Trophoblast cell (in vitro differentiated cells and primary cell): ENCODE measurements around the gene ECSCR.
"Not testable (repeated sequence)": the region's sequence is repeated elsewhere in the genome, so short reads cannot be mapped to it uniquely, and the experiment has no call there.

Experiments used
- DNase-seq, 2 donors: peaks; one replicate each; pipeline ENCODE4 v3.0.0-alpha.2; 2016
- H2AFZ ChIP-seq: 2 replicates; pipeline ENCODE4 v1.6.1; 2013; ENCODE audit warnings: low read length, moderate library complexity, mild to moderate bottlenecking; ENCODE audit not compliant: insufficient read depth, poor library complexity
- H2AK5ac ChIP-seq: 2 replicates; pipeline ENCODE4 v1.6.1; 2013; ENCODE audit warnings: mild to moderate bottlenecking, low read length
- H2BK120ac ChIP-seq: 2 replicates; pipeline ENCODE4 v1.6.1; 2013; ENCODE audit warnings: low read length, mild to moderate bottlenecking, moderate library complexity; ENCODE audit not compliant: insufficient read depth, poor library complexity
- H2BK12ac ChIP-seq: 2 replicates; pipeline ENCODE4 v1.6.1; 2013; ENCODE audit warnings: mild to moderate bottlenecking, low read length, moderate library complexity
- H2BK5ac ChIP-seq: 2 replicates; pipeline ENCODE4 v1.6.1; 2013; ENCODE audit warnings: low read length, low read depth, moderate library complexity, mild to moderate bottlenecking; ENCODE audit not compliant: poor library complexity
- H3K14ac ChIP-seq: 2 replicates; pipeline ENCODE4 v1.6.1; 2013; ENCODE audit warnings: mild to moderate bottlenecking, low read length
- H3K18ac ChIP-seq: 2 replicates; pipeline ENCODE4 v1.6.1; 2013; ENCODE audit warnings: mild to moderate bottlenecking, low read length
- H3K23ac ChIP-seq: 2 replicates; pipeline ENCODE4 v1.6.1; 2013; ENCODE audit warnings: low read length
- H3K27ac ChIP-seq: 2 replicates; pipeline ENCODE4 v1.5.1; 2013; ENCODE audit warnings: low read depth, mild to moderate bottlenecking, inconsistent platforms, low read length, moderate library complexity
- H3K27me3 ChIP-seq: 2 replicates; pipeline ENCODE4 v1.6.1; 2013; ENCODE audit warnings: inconsistent platforms, mild to moderate bottlenecking, low read length, moderate library complexity; ENCODE audit not compliant: insufficient read depth
- H3K36me3 ChIP-seq, 2 experiments: 1 replicate in 1 of 2; 2 replicates in 1 of 2; pipeline ENCODE4 v1.6.1; 2013; ENCODE audit warnings: low read length in 2 of 2, mild to moderate bottlenecking in 2 of 2, moderate library complexity in 1 of 2; ENCODE audit not compliant: insufficient read depth in 2 of 2, control insufficient read depth in 1 of 2
- H3K4ac ChIP-seq: 2 replicates; pipeline ENCODE4 v1.6.1; 2013; ENCODE audit warnings: low read depth, mild to moderate bottlenecking, low read length, moderate library complexity
- H3K4me1 ChIP-seq, 2 experiments: 1 replicate in 1 of 2; 2 replicates in 1 of 2; pipeline ENCODE4 v1.6.1; 2013; ENCODE audit warnings: low read length in 2 of 2, mild to moderate bottlenecking in 2 of 2, moderate library complexity in 1 of 2; ENCODE audit not compliant: insufficient read depth in 2 of 2, control insufficient read depth in 1 of 2
- H3K4me2 ChIP-seq: 2 replicates; pipeline ENCODE4 v1.6.1; 2013; ENCODE audit warnings: inconsistent platforms, mild to moderate bottlenecking, low read length, moderate library complexity
- H3K4me3 ChIP-seq: 2 replicates; pipeline ENCODE4 v1.5.1; 2013; ENCODE audit warnings: mild to moderate bottlenecking, low read depth, low read length, inconsistent platforms
- H3K79me1 ChIP-seq: one replicate; pipeline ENCODE4 v1.6.1; 2013; ENCODE audit warnings: low read length
- H3K79me2 ChIP-seq: 2 replicates; pipeline ENCODE4 v1.6.1; 2013; ENCODE audit warnings: low read length, mild to moderate bottlenecking; ENCODE audit not compliant: control insufficient read depth, insufficient read depth, poor library complexity
- H3K9ac ChIP-seq: 2 replicates; pipeline ENCODE4 v1.6.1; 2013; ENCODE audit warnings: mild to moderate bottlenecking, low read length
- H3K9me3 ChIP-seq: 2 replicates; pipeline ENCODE4 v1.6.1; 2013; ENCODE audit warnings: low read depth, mild to moderate bottlenecking, control low read depth, inconsistent platforms, low read length; ENCODE audit not compliant: insufficient read depth
- H4K12ac ChIP-seq: 2 replicates; pipeline ENCODE4 v1.6.1; 2013; ENCODE audit warnings: low read depth, mild to moderate bottlenecking, low read length, moderate library complexity
- H4K8ac ChIP-seq: 2 replicates; pipeline ENCODE4 v1.6.1; 2013; ENCODE audit warnings: low read depth, mild to moderate bottlenecking, low read length, moderate library complexity
- H4K91ac ChIP-seq: one replicate; pipeline ENCODE4 v1.6.1; 2013; ENCODE audit warnings: low read depth, mild to moderate bottlenecking, low read length, moderate library complexity
- WGBS: extraction: QIAGEN DNeasy Blood & Tissue Kit; methylation state at CpG from one replicate; pipeline ENCODE4 v1.1.7; 2013; ENCODE audit warnings: missing lambda C conversion rate; ENCODE audit not compliant: insufficient read length, insufficient coverage; ENCODE audit errors: extremely low coverage; 5-methylcytosine and 5-hydroxymethylcytosine counted together

ECSCR gene

GRCh38 chr5:139478657-139479423 lies 16.3 kb upstream of the ECSCR start:
- not testable (repeated sequence) for H2AK5ac ChIP-seq, H4K12ac ChIP-seq, H2BK120ac ChIP-seq, H3K79me1 ChIP-seq, H3K14ac ChIP-seq, H3K79me2 ChIP-seq, H4K91ac ChIP-seq, H3K4ac ChIP-seq, H3K36me3 ChIP-seq, H3K27me3 ChIP-seq, H2AFZ ChIP-seq, H2BK12ac ChIP-seq, H4K8ac ChIP-seq, H3K9ac ChIP-seq, H3K18ac ChIP-seq, H3K4me2 ChIP-seq, H3K27ac ChIP-seq, H3K9me3 ChIP-seq, DNase-seq, H3K4me1 ChIP-seq, H3K23ac ChIP-seq, H2BK5ac ChIP-seq, H3K4me3 ChIP-seq
- WGBS, result no CpG with 5 or more reads among the region's 9 CpGs

- no peak overlapping the region for H3K4ac ChIP-seq
- peaks cover 2% of the 10 kb centered on the region for H3K9me3 ChIP-seq
- H2AFZ ChIP-seq, result no peak overlapping the region
- no peak overlapping the region for H3K14ac ChIP-seq
- no peak overlapping the region for H3K23ac ChIP-seq
- H3K4me1 ChIP-seq, result peaks cover 6 to 7% of the 10 kb centered on the region in 2 experiments
- no peak overlapping the region for H3K4me3 ChIP-seq
- H2BK120ac ChIP-seq, result no peak overlapping the region
- H4K12ac ChIP-seq, result no peak overlapping the region
- DNase-seq, result no peak
- no peak overlapping the region for H3K18ac ChIP-seq
- H4K8ac ChIP-seq, result no peak overlapping the region
- H2BK12ac ChIP-seq, result no peak overlapping the region
- no peak overlapping the region for H3K27ac ChIP-seq
- H3K36me3 ChIP-seq, result no peaks in the 10 kb centered on the region
- no peaks in the 10 kb centered on the region for H3K27me3 ChIP-seq
- H3K79me1 ChIP-seq, result no peaks in the 10 kb centered on the region
- H3K9ac ChIP-seq, result no peak overlapping the region
- no CpG with 5 or more reads among the region's 13 CpGs for WGBS
- H3K79me2 ChIP-seq, result no peaks in the 10 kb centered on the region
- H4K91ac ChIP-seq, result no peak overlapping the region
- H3K4me2 ChIP-seq, result no peak overlapping the region
- H2BK5ac ChIP-seq, result no peak overlapping the region
- no peak overlapping the region for H2AK5ac ChIP-seq
These were observed 13.5 kb upstream of the ECSCR start for GRCh38 chr5:139475865-139476617.

GRCh38 chr5:139474890-139475791 lies 12.6 kb upstream of the ECSCR start:
- Histone ChIP-seq H2AFZ (no peak overlapping the region), H4K91ac (no peak overlapping the region), H3K27me3 (no peaks in the 10 kb centered on the region), H3K4me3 (no peak overlapping the region), H3K27ac (no peak overlapping the region), H3K18ac (no peak overlapping the region), H3K9ac (no peak overlapping the region), H3K79me1 (no peaks in the 10 kb centered on the region), H3K36me3 (no peaks in the 10 kb centered on the region), H2BK12ac (no peak overlapping the region), H3K23ac (no peak overlapping the region), H4K8ac (no peak overlapping the region), H3K14ac (no peak overlapping the region), H3K9me3 (peaks cover 2% of the 10 kb centered on the region), H3K79me2 (no peaks in the 10 kb centered on the region), H2AK5ac (no peak overlapping the region), H3K4me1 (peaks cover 6 to 7% of the 10 kb centered on the region in 2 experiments), H3K4ac (no peak overlapping the region), H4K12ac (no peak overlapping the region), H2BK5ac (no peak overlapping the region), H2BK120ac (no peak overlapping the region), H3K4me2 (no peak overlapping the region)
- DNase-seq, result no peak
- no CpG with 5 or more reads among the region's 13 CpGs for WGBS

DNA sequence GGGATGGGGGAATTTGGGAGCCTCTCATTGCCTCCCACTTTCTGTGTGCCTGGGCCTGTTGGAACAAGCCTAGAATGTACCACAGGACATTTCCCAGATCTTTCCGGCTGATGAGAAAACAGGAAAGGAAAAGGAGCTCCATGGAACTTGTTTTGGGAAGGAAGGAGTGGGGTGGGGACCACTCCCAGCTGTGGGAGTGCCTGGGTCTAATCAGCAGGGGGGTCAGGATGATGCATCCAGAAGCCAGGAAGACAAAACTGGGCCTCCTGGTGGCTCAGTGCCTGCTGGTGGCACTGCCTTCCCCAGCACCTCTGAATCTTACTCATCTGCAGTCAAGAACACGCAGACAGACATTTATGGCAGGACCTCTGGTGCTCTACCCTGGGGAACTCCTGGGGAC lies 11.0 kb upstream of the ECSCR start:
- no peak overlapping the region for H3K23ac ChIP-seq
- no peak overlapping the region for H2BK5ac ChIP-seq
- H2BK120ac ChIP-seq, result peak overlapping the region; percentile 34
- no peak overlapping the region for H3K4me2 ChIP-seq
- no peaks in the 10 kb centered on the region for H3K79me1 ChIP-seq
- H3K18ac ChIP-seq, result no peak overlapping the region
- peaks cover 6 to 7% of the 10 kb centered on the region in 2 experiments for H3K4me1 ChIP-seq
- no peak overlapping the region for H4K91ac ChIP-seq
- peaks cover 2% of the 10 kb centered on the region for H3K9me3 ChIP-seq
- H3K4ac ChIP-seq, result no peak overlapping the region
- no peak overlapping the region for H3K27ac ChIP-seq
- H3K14ac ChIP-seq, result no peak overlapping the region
- H3K27me3 ChIP-seq, result no peaks in the 10 kb centered on the region
- no peak for DNase-seq
- no peaks in the 10 kb centered on the region for H3K79me2 ChIP-seq
- H4K12ac ChIP-seq, result no peak overlapping the region
- peak overlapping the region; percentile 23 for H2AFZ ChIP-seq
- H3K4me3 ChIP-seq, result no peak overlapping the region
- no CpG with 5 or more reads among the region's 2 CpGs for WGBS
- no peak overlapping the region for H2BK12ac ChIP-seq
- no peaks in the 10 kb centered on the region for H3K36me3 ChIP-seq
- H3K9ac ChIP-seq, result no peak overlapping the region
- H2AK5ac ChIP-seq, result no peak overlapping the region
- H4K8ac ChIP-seq, result no peak overlapping the region
